Measurements from ENCODE around the gene SRGAP1. TPM values are rescaled to one million over a fixed set of nuclear protein-coding genes. Genes with fewer than 3 reads are reported as not detected.

SRGAP1 gene
- total and polyA plus RNA-seq, 2 of the 8 experiments (the other 6 are each of a cell fraction or from before 2014, with no cell fraction given): 3.2 to 7.3 TPM

GRCh38 chr12:63843254-63843720 lies 1.2 kb upstream of the SRGAP1 start:
- DNase-seq (ENCODE audit: low read depth in 1 of 2, low spot score in 2 of 2) (no peak), FAIRE-seq (no peak)
- Histone ChIP-seq H2BK15ac (ENCODE audit: low read length) (no peak overlapping the region), H4K91ac (replicated peaks; ENCODE audit: insufficient read length, low read length) (no peak overlapping the region), H3K9ac (replicated peaks in 1 of 4; ENCODE audit: extremely low read depth in 1 of 4, low read depth in 3 of 4, low read length in 3 of 4) (no peak overlapping the region; a peak in 1 of 7 replicates), H2BK20ac (ENCODE audit: low read length) (no peak overlapping the region), H3K18ac (ENCODE audit: extremely low read depth, low read length) (no peak overlapping the region), H2BK12ac (ENCODE audit: low read depth, low read length) (no peak overlapping the region), H3K4me1 (replicated peaks in 1 of 4; ENCODE audit: control insufficient read depth in 3 of 4, insufficient read depth in 4 of 4, low read length in 3 of 4) (peaks cover 0 to 5% (median under 1%) of the 10 kb centered on the region in 4 experiments; a peak in 1 of 7 replicates), H3K79me2 (ENCODE audit: control insufficient read depth in 1 of 2, insufficient read depth in 2 of 2, low read length in 2 of 2) (peaks cover 4 to 15% of the 10 kb centered on the region in 2 experiments; a peak in 3 of 4 replicates), H2AK5ac (ENCODE audit: low read depth, low read length) (no peak overlapping the region), H3K14ac (ENCODE audit: insufficient read length) (no peak overlapping the region), H3K56ac (replicated peaks; ENCODE audit: insufficient read length, low read depth, low read length) (no peak overlapping the region), H4K5ac (ENCODE audit: insufficient read length, low read depth, low read length) (peak overlapping the region; percentile 20), H3K9me3 (ENCODE audit: insufficient read depth in 2 of 2, low read depth in 1 of 2, low read length in 1 of 2) (no peaks in the 10 kb centered on the region), H3K23me2 (ENCODE audit: low read depth, low read length) (peaks cover 12% of the 10 kb centered on the region), H3K27me3 (replicated peaks in 1 of 4; ENCODE audit: control insufficient read depth in 3 of 4, extremely low read depth in 1 of 4, insufficient read depth in 3 of 4, low read length in 3 of 4) (peaks cover 0 to 4% (median 2%) of the 10 kb centered on the region in 4 experiments; a peak in 2 of 7 replicates), H4K8ac (ENCODE audit: extremely low read depth, insufficient read depth, low read length) (no peak overlapping the region), H2BK5ac (ENCODE audit: low read depth, low read length) (no peak overlapping the region), H2BK120ac (replicated peaks; ENCODE audit: low read depth, low read length) (no peak overlapping the region), H3K4me2 (ENCODE audit: insufficient read depth in 1 of 2, low read depth in 2 of 2, low read length in 2 of 2) (peak overlapping the region; percentile 79 to 91), H3K4me3 (ENCODE audit: extremely low read depth in 1 of 4, insufficient read depth in 2 of 4, low read depth in 3 of 4, low read length in 4 of 4) (peak overlapping the region; percentile 73 to 92 (median 83)), H3K79me1 (ENCODE audit: low read depth, low read length) (no peaks in the 10 kb centered on the region), H3K27ac (ENCODE audit: low read depth, low read length) (no peak overlapping the region), H2AFZ (ENCODE audit: low read length) (peak overlapping the region; percentile 83), H4K20me1 (replicated peaks in 1 of 2; ENCODE audit: control insufficient read depth in 1 of 2, insufficient read depth in 2 of 2, low read length in 2 of 2) (no peaks in the 10 kb centered on the region), H3K36me3 (ENCODE audit: control insufficient read depth in 2 of 4, insufficient read depth in 4 of 4, low read length in 3 of 4) (no peaks in the 10 kb centered on the region), H3K4ac (replicated peaks; ENCODE audit: insufficient read length, low read depth, low read length) (no peak overlapping the region), H3K23ac (ENCODE audit: insufficient read length) (no peak overlapping the region)
- WGBS, 2 experiments (ENCODE audit: extremely low coverage in 1 of 2, insufficient coverage in 1 of 2, insufficient read length in 1 of 2, insufficient replicate concordance in 2 of 2, low coverage in 1 of 2, low lambda C conversion rate in 2 of 2, missing lambda C conversion rate in 1 of 2): 14% methylated on average over 24 of the region's 28 CpGs; no CpG with 5 or more reads in 1 of the 2 experiments
- CTCF ChIA-PET (ENCODE audit: partially characterized antibody): interaction anchor here (0.7 to 2.8 kb wide), 17 partner anchors 10 to 425 kb away, joined by 3 to 17 read pairs (median 3); no protein-coding TSS in a partner anchor
- POLR2A ChIA-PET (ENCODE audit: partially characterized antibody): interaction anchor here (0.9 to 2.7 kb wide), 5 partner anchors 10 to 430 kb away, joined by 3 to 9 read pairs (median 3); no protein-coding TSS in a partner anchor
- TF ChIP-seq CBX5 (IDR thresholded peaks at IDR 0.05; ENCODE audit: low read depth, low read length) (no peak), JUN (IDR thresholded peaks at IDR 0.05; ENCODE audit: low read depth, low read length) (no peak), KDM1A (IDR thresholded peaks at IDR 0.05; ENCODE audit: borderline replicate concordance, low read length) (no peak), EP300 (IDR thresholded peaks at IDR 0.05; ENCODE audit: borderline replicate concordance in 1 of 2, low read depth in 2 of 2, low read length in 2 of 2) (peak in 1 of 2 experiments; percentile 59; a peak in 1 of 3 replicates), ATF3 (IDR thresholded peaks at IDR 0.05; ENCODE audit: insufficient read depth, low read depth, low read length) (no peak), GTF2F1 (IDR thresholded peaks at IDR 0.05; ENCODE audit: borderline replicate concordance, low read depth, low read length) (no peak), CREB1 (IDR thresholded peaks at IDR 0.05) (no peak), EZH2 (IDR thresholded peaks at IDR 0.05; ENCODE audit: low read depth, low read length, severe bottlenecking) (no peak), HDAC2 (IDR thresholded peaks at IDR 0.05; ENCODE audit: borderline replicate concordance in 1 of 2, low read depth in 2 of 2, low read length in 2 of 2) (0 out of 4 replicates have a peak, but pooled peaks of 1 of the 2 experiments have one; percentile 10)
- TF ChIP-seq, protein P1, sequence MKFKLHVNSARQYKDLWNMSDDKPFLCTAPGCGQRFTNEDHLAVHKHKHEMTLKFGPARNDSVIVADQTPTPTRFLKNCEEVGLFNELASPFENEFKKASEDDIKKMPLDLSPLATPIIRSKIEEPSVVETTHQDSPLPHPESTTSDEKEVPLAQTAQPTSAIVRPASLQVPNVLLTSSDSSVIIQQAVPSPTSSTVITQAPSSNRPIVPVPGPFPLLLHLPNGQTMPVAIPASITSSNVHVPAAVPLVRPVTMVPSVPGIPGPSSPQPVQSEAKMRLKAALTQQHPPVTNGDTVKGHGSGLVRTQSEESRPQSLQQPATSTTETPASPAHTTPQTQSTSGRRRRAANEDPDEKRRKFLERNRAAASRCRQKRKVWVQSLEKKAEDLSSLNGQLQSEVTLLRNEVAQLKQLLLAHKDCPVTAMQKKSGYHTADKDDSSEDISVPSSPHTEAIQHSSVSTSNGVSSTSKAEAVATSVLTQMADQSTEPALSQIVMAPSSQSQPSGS (IDR thresholded peaks at IDR 0.05; ENCODE audit: low read length): no peak
